Hematopoietic multipotent progenitor cell treated with erythropoietin and hydrocortisone succinate and interleukin-3 and kit ligand, for 17 days (in vitro differentiated cells): ENCODE data around the gene NUCKS1.

Experiments used
- DNase-seq: peaks from one replicate; pipeline ENCODE4 v3.0.0-alpha.2; 2015; ENCODE audit warnings: low spot score

Gene NUCKS1, protein sequence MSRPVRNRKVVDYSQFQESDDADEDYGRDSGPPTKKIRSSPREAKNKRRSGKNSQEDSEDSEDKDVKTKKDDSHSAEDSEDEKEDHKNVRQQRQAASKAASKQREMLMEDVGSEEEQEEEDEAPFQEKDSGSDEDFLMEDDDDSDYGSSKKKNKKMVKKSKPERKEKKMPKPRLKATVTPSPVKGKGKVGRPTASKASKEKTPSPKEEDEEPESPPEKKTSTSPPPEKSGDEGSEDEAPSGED

GRCh38 chr1:205750138-205751035 lies at the start of gene NUCKS1:
Gene NUCKS1, minus strand, starts transcription at chr1:205750182. Its CDS starts 209 bp downstream, at chr1:205749973.
- peak; percentile 82 for DNase-seq

DNA sequence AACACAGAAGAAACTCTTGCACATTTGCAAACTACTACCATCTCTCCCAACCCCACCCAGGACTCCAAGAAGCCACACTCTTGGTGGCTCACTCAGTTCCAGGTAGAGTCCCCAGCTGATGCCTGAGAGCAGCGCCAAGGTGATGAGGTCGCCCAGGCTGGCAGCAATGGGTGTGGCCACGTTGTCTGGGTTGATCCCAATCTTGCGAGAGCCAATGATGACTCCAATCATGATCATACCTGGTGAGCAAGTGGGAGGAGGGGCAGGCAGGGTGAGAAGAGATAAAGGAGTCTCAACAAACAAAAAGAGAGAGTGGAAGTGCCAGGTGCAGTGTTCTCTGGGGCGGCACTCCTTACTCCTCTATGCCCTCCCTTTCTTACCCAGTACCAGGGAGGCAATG lies 48.6 kb upstream of the NUCKS1 start:
- DNase-seq = no peak

GRCh38 chr1:205797168-205797567 lies 47.2 kb upstream of the NUCKS1 start:
- DNase-seq = no peak

DNA sequence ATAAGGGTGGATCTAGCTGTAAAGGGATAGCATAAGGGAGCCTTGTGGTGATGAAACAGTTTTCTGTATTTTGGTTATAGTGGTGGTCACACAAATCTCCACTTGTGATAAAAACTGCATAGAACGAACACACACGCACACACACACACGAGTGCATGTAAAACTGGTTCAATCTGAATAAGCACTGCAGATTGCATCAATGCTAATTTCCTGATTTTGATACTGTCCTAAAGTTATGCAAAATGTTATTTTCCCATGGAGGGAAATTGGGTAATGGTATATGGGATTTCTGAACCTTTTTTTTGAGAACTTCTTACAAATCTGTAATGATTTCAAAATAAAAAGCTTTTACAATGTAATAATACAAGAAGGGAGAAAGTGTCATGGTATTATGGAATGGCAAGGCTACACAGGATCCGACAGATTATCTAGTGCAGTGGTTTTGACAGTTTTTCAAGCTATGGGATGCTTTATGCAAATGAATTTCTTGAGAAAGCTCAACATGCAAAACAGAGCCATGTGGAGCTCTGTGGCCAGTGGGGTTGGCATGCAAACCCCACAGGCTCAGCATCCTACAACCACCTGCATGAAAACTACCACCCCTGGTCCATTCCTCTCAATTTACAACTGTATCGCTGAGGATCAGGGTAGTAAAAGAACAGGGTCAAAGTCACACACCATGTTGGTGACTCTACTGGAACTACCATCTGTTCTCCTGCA lies 44.2 kb upstream of the NUCKS1 start:
- no peak for DNase-seq

- no peak for DNase-seq
Measured at GRCh38 chr1:205792961-205793673, 43.1 kb upstream of the NUCKS1 start.

DNA sequence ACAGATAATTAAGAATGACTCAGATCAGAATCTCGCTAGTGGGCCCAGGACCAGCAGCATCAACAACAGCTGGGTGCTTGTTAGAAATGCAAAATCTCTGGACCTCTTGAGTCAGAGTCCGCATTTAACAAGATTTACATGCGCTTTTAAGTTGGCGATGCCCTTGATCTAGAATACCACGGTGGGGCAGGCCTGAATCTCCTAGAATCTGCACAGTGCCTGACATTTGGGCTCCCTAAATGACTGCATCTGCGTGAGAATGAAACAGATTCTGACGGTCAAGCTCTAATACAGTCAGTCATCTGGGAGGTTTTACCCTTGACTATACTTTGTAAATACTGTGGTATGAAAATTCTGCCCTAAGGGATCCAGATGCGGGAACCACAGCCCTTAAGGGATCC lies 42.5 kb upstream of the NUCKS1 start:
- no peak for DNase-seq

DNA sequence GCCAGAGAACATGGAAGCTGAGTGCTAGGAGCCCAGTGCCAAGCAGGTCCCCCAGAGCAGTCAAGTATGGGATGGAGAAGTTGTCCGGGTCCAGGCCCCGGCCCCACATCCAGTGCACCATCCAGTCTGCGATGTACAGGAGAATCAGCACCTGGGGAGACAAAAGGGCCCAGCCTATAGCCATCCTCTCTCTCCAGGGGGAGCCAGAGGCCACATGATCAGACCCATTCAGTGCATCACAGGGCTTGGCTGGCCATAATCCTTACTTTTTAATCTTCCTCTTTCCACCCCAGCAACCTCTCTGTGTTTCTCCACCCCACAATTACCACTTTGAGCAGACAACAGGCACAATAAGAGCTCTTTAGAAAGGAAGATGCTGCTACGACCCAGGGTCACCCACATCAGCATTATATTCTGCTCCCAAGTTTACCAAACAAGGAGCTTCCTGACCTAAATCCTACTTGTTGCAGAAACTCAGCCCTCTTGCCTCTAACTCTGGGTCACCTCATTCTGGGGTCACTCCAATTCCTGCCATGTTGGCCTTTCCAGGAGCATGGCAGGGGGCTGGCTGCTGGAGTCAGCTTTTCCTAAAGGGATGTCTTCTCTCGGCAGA lies 41.7 kb upstream of the NUCKS1 start:
- peak; percentile 76 for DNase-seq

DNA sequence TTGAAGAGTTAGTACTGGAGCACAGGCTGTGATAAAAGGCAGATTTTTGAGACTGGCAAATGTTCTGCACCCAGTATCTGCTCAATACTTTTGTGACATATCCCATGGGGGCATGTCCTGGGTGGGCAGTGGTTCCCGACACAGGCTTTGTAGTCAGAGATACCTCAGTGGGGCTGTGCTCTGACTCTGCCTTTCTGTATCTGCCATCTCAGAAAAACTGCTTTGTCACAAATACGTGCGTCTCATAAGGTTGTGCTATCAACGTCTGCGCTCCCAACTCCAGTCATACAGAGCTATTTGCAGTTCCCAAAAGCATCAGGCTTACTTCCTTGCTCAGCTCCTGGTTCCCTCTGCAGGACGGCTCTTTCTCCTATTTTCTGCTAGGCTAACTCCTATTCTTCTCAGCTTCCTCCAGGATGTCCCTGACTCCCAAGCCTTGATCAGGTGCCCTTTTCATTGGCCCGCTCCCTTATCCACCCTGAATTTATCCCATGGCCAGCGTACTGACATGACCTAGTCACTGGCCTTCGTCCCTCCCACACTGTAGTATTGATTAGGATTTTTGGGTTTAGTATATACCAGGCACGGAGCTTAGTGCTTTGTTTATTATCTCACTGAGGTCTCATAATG lies 37.4 kb upstream of the NUCKS1 start:
- DNase-seq = no peak

- DNase-seq = no peak
Measured at GRCh38 chr1:205786601-205787000, 36.6 kb upstream of the NUCKS1 start.

- DNase-seq = no peak
Measured at GRCh38 chr1:205785446-205785845, 35.5 kb upstream of the NUCKS1 start.

GRCh38 chr1:205783904-205784303 lies 33.9 kb upstream of the NUCKS1 start:
- no peak for DNase-seq

GRCh38 chr1:205783433-205783795 lies 33.4 kb upstream of the NUCKS1 start:
- DNase-seq = no peak

DNA sequence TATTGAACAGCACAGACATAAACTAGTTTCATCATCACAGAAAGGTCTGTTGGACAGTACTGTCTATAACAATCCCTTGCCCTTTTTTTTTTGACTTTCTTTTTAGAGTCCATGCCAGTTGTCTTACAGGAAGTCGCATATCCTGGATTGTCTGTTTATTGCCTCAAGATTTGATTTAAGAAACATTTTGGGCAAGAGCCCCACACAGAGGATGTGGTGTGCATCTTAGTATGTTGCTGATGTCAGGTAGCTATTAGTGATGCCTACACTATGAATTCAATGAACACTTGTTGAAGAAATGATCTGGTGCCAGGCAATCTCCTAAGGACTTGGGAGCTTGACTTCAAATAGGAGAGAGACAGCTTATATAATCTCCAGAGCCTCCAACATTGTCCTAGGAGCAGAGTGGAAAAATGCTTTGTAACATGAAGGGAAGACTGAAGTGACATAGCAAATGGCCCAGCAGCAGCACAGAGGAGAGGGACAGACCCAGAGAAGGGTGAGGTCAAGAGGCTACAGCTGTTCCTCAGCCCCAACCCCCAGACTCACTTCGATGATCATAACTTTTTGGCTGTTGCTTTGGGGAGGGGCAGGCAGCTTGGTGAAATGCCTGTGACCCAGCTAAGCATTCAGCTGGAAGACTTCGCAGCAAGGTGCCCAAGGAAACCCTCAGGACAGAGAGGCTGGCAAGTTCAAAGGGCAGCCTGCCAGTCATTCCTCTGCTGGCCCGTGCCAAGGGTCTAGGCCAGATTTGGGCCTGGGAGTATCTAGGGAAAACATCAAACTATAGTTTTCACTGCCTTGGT lies 32.8 kb upstream of the NUCKS1 start:
- DNase-seq = no peak

GRCh38 chr1:205780335-205780734 lies 30.4 kb upstream of the NUCKS1 start:
- DNase-seq = no peak

DNA sequence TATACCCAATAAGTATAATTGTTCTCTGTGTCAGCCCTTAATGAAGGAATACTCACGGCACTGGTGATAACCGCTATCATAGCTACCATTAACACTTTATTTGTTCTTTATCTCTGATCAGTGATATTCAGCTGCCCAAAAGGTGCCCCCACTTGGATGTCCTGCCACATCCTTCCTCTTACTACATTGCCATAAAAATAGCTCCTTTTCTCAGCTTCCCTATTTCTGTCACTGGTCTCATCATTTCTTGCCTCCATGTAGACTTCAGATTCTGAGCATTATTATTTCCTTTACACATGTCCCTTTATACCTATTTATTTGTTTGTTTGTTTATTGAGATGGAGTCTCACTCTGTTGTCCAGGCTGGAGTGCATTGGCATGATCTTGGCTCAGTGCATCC lies 28.0 kb upstream of the NUCKS1 start:
- DNase-seq = no peak

DNA sequence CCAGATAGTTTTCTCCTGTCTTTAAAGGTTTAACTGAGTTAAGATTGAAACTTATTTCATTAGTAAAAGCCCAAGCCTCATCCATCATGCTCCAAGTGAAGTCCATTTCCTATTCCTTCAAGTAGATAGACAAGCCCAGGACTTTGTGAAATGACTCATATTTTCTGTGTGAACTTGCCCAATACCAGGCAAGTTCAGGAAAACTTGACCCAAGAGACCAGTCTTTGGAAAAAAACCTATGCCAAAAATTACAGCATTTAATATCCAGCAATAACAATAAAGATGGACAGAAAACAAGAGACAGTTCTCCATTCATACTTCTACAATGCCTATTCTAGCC lies 25.7 kb upstream of the NUCKS1 start:
- DNase-seq = peak; percentile 8

GRCh38 chr1:205775015-205775716 lies 25.2 kb upstream of the NUCKS1 start, which contains the start of gene RAB29:
Gene RAB29, minus strand, starts transcription at chr1:205775482. Its CDS starts 526 bp downstream, at chr1:205774956.
- DNase-seq = peak; percentile 67

DNA sequence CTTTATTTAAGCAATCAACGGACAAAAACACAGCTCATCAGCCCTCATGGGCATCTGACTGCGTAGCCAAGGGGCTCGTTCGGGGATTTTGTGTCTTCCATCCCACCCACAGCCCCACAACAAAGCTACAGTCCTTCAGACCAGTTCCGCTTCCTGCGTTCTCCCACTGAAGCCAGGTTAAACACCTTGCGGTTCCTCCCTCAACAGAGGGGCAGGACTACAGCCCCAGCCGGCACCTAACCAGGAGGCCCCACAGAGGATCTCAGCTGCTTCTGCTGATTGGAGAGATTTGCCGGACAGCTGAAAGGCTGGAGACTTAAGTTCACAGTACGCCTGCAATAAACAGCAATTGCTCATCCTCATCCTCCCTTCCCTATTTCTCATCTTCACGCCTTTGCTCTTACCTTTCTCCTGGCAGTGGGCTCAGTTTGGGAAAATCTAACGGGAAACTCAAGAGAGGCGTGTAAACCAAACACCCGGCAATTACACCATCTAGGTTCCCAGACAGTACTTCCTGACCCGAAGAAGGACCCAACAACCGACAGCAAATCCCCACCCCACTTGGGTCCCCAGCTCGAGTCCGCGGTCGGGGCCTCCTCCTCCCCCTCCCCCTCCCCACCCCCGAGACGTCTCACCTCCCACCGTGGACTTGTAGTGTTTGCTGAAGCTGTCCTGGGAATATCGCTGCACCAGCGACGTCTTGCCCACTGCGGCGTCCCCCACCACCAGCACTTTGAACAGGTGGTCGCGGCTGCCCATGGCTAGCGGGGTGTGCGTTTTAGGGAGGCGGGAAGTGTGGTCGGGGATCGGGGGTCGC lies 24.4 kb upstream of the NUCKS1 start:
- no peak for DNase-seq

- no peak for DNase-seq
Measured at GRCh38 chr1:205772607-205773032, 22.6 kb upstream of the NUCKS1 start.
